Lower leg skin (tissue), 3 donors: ENCODE data around the gene RBM26.

Source experiments
- CTCF ChIP-seq, 3 donors: fragments of 450-650 bp; IDR thresholded peaks; one replicate each; pipeline ENCODE4 v1.5.1; 2016; ENCODE audit warnings: antibody characterized with exemption in 3 of 3, mild to moderate bottlenecking in 3 of 3, moderate library complexity in 2 of 3
- POLR2A ChIP-seq, 2 donors: fragments of 450-650 bp; IDR thresholded peaks; one replicate each; pipeline ENCODE4 v1.6.1; 2016 to 2017; ENCODE audit warnings: antibody characterized with exemption in 2 of 2, mild to moderate bottlenecking in 1 of 2, moderate library complexity in 1 of 2

GRCh38 chr13:79384022-79384610 lies 21.9 kb downstream of the RBM26 start:
- TF ChIP-seq CTCF (IDR thresholded peaks at IDR 0.05) (no peak), POLR2A (IDR thresholded peaks at IDR 0.05) (no peak)
